Prostate gland (tissue), 2 donors: ENCODE results near the gene FAM229B. TPM values are rescaled to one million over a fixed set of nuclear protein-coding genes. Genes with fewer than 3 reads are reported as not detected.
A peak's percentile ranks its signal among the peaks of the same experiment; 100 is the strongest.
"Not testable (repeated sequence)": the region's sequence is repeated elsewhere in the genome, so short reads cannot be mapped to it uniquely, and the experiment has no call there.

ENCODE experiments used
- DNase-seq: peaks from one replicate; pipeline ENCODE4 v3.0.0-alpha.2; 2019; ENCODE audit warnings: low spot score
- H3K27ac ChIP-seq, 2 donors: fragments of 200-600 bp; sonication (generic); 2 replicates each; pipeline ENCODE4 v1.5.1; 2017 to 2019
- H3K27me3 ChIP-seq: fragments of 200-600 bp; sonication (generic); replicated peaks from 2 replicates; pipeline ENCODE4 v1.5.1; 2019; ENCODE audit not compliant: insufficient read depth
- H3K36me3 ChIP-seq, 2 donors: fragments of 200-600 bp; sonication (generic); 1 replicate in 1 of 2; 2 replicates in 1 of 2; pipeline versions ENCODE4 v1.5.1 to v1.8.1; 2017 to 2019
- H3K4me1 ChIP-seq: fragments of 200-600 bp; sonication (generic); replicated peaks from 2 replicates; pipeline ENCODE4 v1.5.1; 2019
- H3K4me3 ChIP-seq, 2 donors: fragments of 200-600 bp; sonication (generic); 2 replicates each; pipeline ENCODE4 v1.5.1; 2017 to 2019
- H3K9me3 ChIP-seq: fragments of 200-600 bp; sonication (generic); 2 replicates; pipeline ENCODE4 v1.5.1; 2017
- POLR2A ChIP-seq: fragments of 450-650 bp; IDR thresholded peaks from one replicate; pipeline ENCODE4 v1.6.1; 2016; ENCODE audit warnings: antibody characterized with exemption, mild to moderate bottlenecking
- POLR2AphosphoS5 ChIP-seq: sonication (generic); formaldehyde crosslinking; IDR thresholded peaks from one replicate; pipeline ENCODE4 v1.6.1; 2017; ENCODE audit warnings: antibody characterized with exemption
- WGBS: methylation state at CpG from one replicate; pipeline ENCODE4 v1.1.5; 2018; 5-methylcytosine and 5-hydroxymethylcytosine counted together
- intact Hi-C: fragments of 100-400 bp; cut with DNase I; formaldehyde crosslinking; loops from one replicate; pipeline ENCODE4 v1.14.2; 2022
- total RNA-seq, 2 donors: library from RNA; depleted of rRNA; stranded (reverse); fragments of >200 nt; gene quantifications; one replicate each; pipeline ENCODE4 v1.1.0, GENCODE V29; 2016
- TF ChIP-seq, protein P1 (sequence below), 4 experiments: fragments of 200-600 bp in 2 of 4; fragments of 450-650 bp in 2 of 4; sonication (generic) in 2 of 4; IDR thresholded peaks; 1 replicate in 3 of 4; 2 replicates in 1 of 4; pipeline ENCODE4 v1.5.1; 2016 to 2019; ENCODE audit warnings: antibody characterized with exemption in 4 of 4, mild to moderate bottlenecking in 2 of 4, moderate library complexity in 2 of 4

FAM229B gene
- total RNA-seq, 2 donors from 2014 or later = 13.7 to 32.2 TPM

DNA sequence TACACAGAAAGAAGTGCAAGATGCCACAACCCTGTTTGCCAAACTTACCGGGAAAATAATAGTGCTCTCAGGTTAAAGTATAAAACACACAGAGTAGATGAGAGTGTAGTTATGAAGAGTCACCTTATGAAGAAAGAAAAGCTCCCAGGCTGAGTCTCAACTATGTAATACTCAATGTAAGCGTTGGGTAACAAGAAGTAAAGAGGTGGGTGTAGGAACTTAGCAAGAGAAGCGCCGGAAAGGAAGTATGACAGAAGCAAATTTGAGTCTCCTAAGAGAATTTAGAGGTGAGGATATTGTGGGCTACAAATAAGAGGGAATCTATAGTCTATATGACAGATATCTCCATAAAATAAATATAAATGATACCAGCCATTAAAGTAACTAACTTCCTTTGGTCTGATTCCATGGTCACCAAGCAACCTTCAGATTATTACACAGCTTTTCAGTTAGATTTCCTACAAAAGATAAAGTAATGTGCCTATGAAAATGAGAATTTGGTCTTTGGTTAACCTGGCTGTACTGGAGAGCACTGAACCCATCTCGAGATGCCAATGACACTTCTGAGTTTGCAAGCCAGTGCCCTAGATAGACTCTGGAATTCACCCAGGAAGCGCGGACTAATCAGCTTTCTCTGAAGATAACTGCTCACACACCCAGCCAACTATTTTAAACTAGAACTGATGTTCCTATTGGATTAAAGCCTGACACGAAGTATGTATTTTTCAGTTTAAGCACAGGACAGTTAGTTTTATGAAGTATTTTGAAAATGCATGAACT lies 1.9 kb upstream of the FAM229B start:
- Histone ChIP-seq H3K4me3 (no peak overlapping the region), H3K4me1 (no peaks in the 10 kb centered on the region), H3K27ac (no peak overlapping the region), H3K36me3 (no peaks in the 10 kb centered on the region), H3K27me3 (no peaks in the 10 kb centered on the region), H3K9me3 (no peaks in the 10 kb centered on the region)
- no peak for DNase-seq
- WGBS = 90% methylated on average over 8 of the region's 8 CpGs
- intact Hi-C loops = loop anchor here (5.0 kb wide), 1 partner anchor 77 kb away; no protein-coding TSS in a partner anchor
- TF ChIP-seq POLR2A (no peak), POLR2AphosphoS5 (no peak)
- TF ChIP-seq, protein P1, sequence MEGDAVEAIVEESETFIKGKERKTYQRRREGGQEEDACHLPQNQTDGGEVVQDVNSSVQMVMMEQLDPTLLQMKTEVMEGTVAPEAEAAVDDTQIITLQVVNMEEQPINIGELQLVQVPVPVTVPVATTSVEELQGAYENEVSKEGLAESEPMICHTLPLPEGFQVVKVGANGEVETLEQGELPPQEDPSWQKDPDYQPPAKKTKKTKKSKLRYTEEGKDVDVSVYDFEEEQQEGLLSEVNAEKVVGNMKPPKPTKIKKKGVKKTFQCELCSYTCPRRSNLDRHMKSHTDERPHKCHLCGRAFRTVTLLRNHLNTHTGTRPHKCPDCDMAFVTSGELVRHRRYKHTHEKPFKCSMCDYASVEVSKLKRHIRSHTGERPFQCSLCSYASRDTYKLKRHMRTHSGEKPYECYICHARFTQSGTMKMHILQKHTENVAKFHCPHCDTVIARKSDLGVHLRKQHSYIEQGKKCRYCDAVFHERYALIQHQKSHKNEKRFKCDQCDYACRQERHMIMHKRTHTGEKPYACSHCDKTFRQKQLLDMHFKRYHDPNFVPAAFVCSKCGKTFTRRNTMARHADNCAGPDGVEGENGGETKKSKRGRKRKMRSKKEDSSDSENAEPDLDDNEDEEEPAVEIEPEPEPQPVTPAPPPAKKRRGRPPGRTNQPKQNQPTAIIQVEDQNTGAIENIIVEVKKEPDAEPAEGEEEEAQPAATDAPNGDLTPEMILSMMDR (IDR thresholded peaks at IDR 0.05) = no peak

DNA sequence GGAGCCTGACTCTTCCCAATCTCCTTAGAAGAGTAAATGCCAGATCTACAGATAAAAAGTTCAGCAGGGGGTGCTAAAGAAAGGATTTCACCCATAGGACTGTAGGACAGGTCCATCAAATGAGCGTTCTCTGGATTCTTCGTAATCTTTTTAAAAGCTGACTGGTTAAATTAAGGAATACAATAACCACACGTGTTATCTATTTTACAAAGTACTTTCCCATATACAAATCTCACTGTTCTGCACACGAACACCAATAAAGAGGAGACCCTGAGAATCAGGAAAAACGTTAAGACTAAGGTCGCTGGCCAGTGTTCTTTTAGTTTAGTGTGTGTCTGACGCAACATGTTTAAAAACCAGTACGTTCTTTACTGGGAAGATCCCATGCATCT lies 651 bp upstream of the FAM229B start:
- H3K27ac ChIP-seq = peak overlapping the region; percentile 80 to 81
- no peaks in the 10 kb centered on the region for H3K36me3 ChIP-seq
- TF ChIP-seq, protein P1 (IDR thresholded peaks at IDR 0.05) = no peak
- no peak for TF ChIP-seq POLR2AphosphoS5
- TF ChIP-seq POLR2A = no peak
- H3K27me3 ChIP-seq = no peaks in the 10 kb centered on the region
- H3K4me1 ChIP-seq = no peaks in the 10 kb centered on the region
- peak overlapping the region; percentile 67 to 76 for H3K4me3 ChIP-seq
- DNase-seq = no peak
- intact Hi-C loops = loop anchor here (5.0 kb wide), 1 partner anchor 76 kb away; no protein-coding TSS in a partner anchor
- H3K9me3 ChIP-seq = no peaks in the 10 kb centered on the region
- under 1% methylated on average over 8 of the region's 8 CpGs for WGBS

- intact Hi-C loops = loop anchor here (5.0 kb wide), 1 partner anchor 74 kb away; no protein-coding TSS in a partner anchor
- TF ChIP-seq, protein P1 (IDR thresholded peaks at IDR 0.05) = no peak
- TF ChIP-seq POLR2A (no peak), POLR2AphosphoS5 (no peak)
- Histone ChIP-seq H3K27ac (peak overlapping the region; percentile 80 to 81), H3K4me1 (no peaks in the 10 kb centered on the region), H3K9me3 (no peaks in the 10 kb centered on the region), H3K36me3 (no peaks in the 10 kb centered on the region), H3K4me3 (peak overlapping the region; percentile 67 to 76), H3K27me3 (no peaks in the 10 kb centered on the region)
- 16% methylated on average over 7 of the region's 7 CpGs for WGBS
- no peak for DNase-seq
These were observed 525 bp downstream of the FAM229B start for GRCh38 chr6:112087916-112088315.

GRCh38 chr6:112096901-112097300 lies 9.5 kb downstream of the FAM229B start:
- H3K27me3 ChIP-seq = no peaks in the 10 kb centered on the region
- intact Hi-C loops = no loop called here
- no peak overlapping the region for H3K4me3 ChIP-seq
- no peaks in the 10 kb centered on the region for H3K36me3 ChIP-seq
- H3K9me3 ChIP-seq = no peaks in the 10 kb centered on the region
- DNase-seq = no peak
- H3K4me1 ChIP-seq = no peaks in the 10 kb centered on the region
- TF ChIP-seq POLR2AphosphoS5 = no peak
- TF ChIP-seq, protein P1 (IDR thresholded peaks at IDR 0.05) = no peak
- no peak for TF ChIP-seq POLR2A
- no peak overlapping the region for H3K27ac ChIP-seq
- 90% methylated on average over 2 of the region's 2 CpGs for WGBS

- WGBS = 77% methylated on average over 4 of the region's 4 CpGs
These were observed 13.2 kb downstream of the FAM229B start for GRCh38 chr6:112100561-112100960.

GRCh38 chr6:112106026-112106425 lies 18.6 kb downstream of the FAM229B start:
- H3K4me3 ChIP-seq, H3K9me3 ChIP-seq, H3K4me1 ChIP-seq, DNase-seq, intact Hi-C loops, H3K27me3 ChIP-seq, H3K27ac ChIP-seq, H3K36me3 ChIP-seq: not testable (repeated sequence)
- whole genome bisulfite sequencing = 90% methylated on average over 2 of the region's 2 CpGs

More at GRCh38 chr6:112100561-112100960, 13.2 kb downstream of the FAM229B start:
- no peak for TF ChIP-seq POLR2AphosphoS5
- TF ChIP-seq, protein P1 (IDR thresholded peaks at IDR 0.05) = no peak
- TF ChIP-seq POLR2A = no peak
- Histone ChIP-seq H3K4me3 (no peak overlapping the region), H3K27me3 (no peaks in the 10 kb centered on the region), H3K27ac (no peak overlapping the region), H3K4me1 (no peaks in the 10 kb centered on the region), H3K36me3 (no peaks in the 10 kb centered on the region), H3K9me3 (no peaks in the 10 kb centered on the region)
- DNase-seq = no peak
- intact Hi-C loops = no loop called here
